Gastroesophageal sphincter (tissue), 4 donors: Measurements from ENCODE around the gene HMGCS1. TPM values are rescaled to one million over a fixed set of nuclear protein-coding genes. Genes with fewer than 3 reads are reported as not detected.

Source experiments
- ATAC-seq: fragments of 150-250 bp; one replicate; pipeline ENCODE4 v1.9.1; 2016; ENCODE audit warnings: mild to moderate bottlenecking, moderate library complexity
- H3K27ac ChIP-seq, 4 donors: fragments of 200-600 bp; sonication (generic) in 3 of 4; 1 replicate in 3 of 4; 2 replicates in 1 of 4; pipeline ENCODE4 v1.5.1; 2016 to 2019
- H3K27me3 ChIP-seq: fragments of 200-600 bp; sonication (generic); one replicate; pipeline ENCODE4 v1.5.1; 2019
- H3K36me3 ChIP-seq, 2 donors: fragments of 200-600 bp; sonication (generic); one replicate each; pipeline ENCODE4 v1.5.1; 2019; ENCODE audit warnings: control low read depth in 1 of 2
- H3K4me1 ChIP-seq, 3 donors: fragments of 200-600 bp; sonication (generic); 1 replicate in 2 of 3; 2 replicates in 1 of 3; pipeline ENCODE4 v1.5.1; 2016 to 2019; ENCODE audit warnings: control low read depth in 2 of 3
- H3K4me3 ChIP-seq, 2 donors: fragments of 200-600 bp; sonication (generic); one replicate each; pipeline ENCODE4 v1.5.1; 2019; ENCODE audit warnings: mild to moderate bottlenecking in 1 of 2, moderate library complexity in 1 of 2
- H3K9me3 ChIP-seq, 3 donors: fragments of 200-600 bp; sonication (generic); one replicate each; pipeline ENCODE4 v1.5.1; 2017 to 2019; ENCODE audit warnings: control low read depth in 2 of 3
- CTCF ChIP-seq, 4 experiments: fragments of 200-600 bp in 2 of 4; fragments of 450-650 bp in 2 of 4; sonication (generic) in 1 of 4; IDR thresholded peaks; one replicate each; pipeline ENCODE4 v1.5.1; 2017 to 2019; ENCODE audit warnings: antibody characterized with exemption in 4 of 4, mild to moderate bottlenecking in 2 of 4, moderate library complexity in 2 of 4
- EP300 ChIP-seq: sonication (generic); formaldehyde crosslinking; IDR thresholded peaks from one replicate; pipeline ENCODE4 v1.6.1; 2017; ENCODE audit warnings: antibody characterized with exemption, mild to moderate bottlenecking
- POLR2A ChIP-seq, 2 donors: fragments of 450-650 bp; IDR thresholded peaks; one replicate each; pipeline ENCODE4 v1.6.1; 2017; ENCODE audit warnings: antibody characterized with exemption in 2 of 2, mild to moderate bottlenecking in 2 of 2, moderate library complexity in 1 of 2
- POLR2AphosphoS5 ChIP-seq: sonication (generic); formaldehyde crosslinking; IDR thresholded peaks from one replicate; pipeline ENCODE4 v1.6.1; 2017; ENCODE audit warnings: antibody characterized with exemption
- WGBS, 2 donors: methylation state at CpG; one replicate each; pipeline ENCODE4 v1.1.5; 2018; ENCODE audit warnings: low coverage in 1 of 2; 5-methylcytosine and 5-hydroxymethylcytosine counted together
- total RNA-seq, 4 donors: library from RNA; depleted of rRNA; stranded (reverse); fragments of >200 nt; gene quantifications; one replicate each; pipeline ENCODE4 v1.1.0, GENCODE V29; 2016

The HMGCS1 gene
- total RNA-seq, 4 donors from 2014 or later = 12.2 to 22.6 (median 14.9) TPM

- WGBS, 2 donors = 69 to 75% methylated on average over 1 to 2 of the region's 2 CpGs
Observed at GRCh38 chr5:43357067-43357466, 43.9 kb upstream of the HMGCS1 start.

GRCh38 chr5:43354774-43355173 lies 41.6 kb upstream of the HMGCS1 start:
- no peak overlapping the region for H3K4me3 ChIP-seq
- peaks cover 0 to 4% (median 0%) of the 10 kb centered on the region in 3 donors for H3K9me3 ChIP-seq
- no peak overlapping the region for H3K27ac ChIP-seq
- H3K36me3 ChIP-seq = no peaks in the 10 kb centered on the region
- H3K27me3 ChIP-seq = no peaks in the 10 kb centered on the region
- H3K4me1 ChIP-seq = peaks cover 0 to 10% (median 2%) of the 10 kb centered on the region in 3 donors
- WGBS, 2 donors = 93 to 94% methylated on average over 3 of the region's 3 CpGs
- no peak for TF ChIP-seq POLR2AphosphoS5
- no peak for TF ChIP-seq EP300
- TF ChIP-seq POLR2A (IDR thresholded peaks at IDR 0.05) = no peak
- TF ChIP-seq CTCF (IDR thresholded peaks at IDR 0.05) = no peak
- ATAC-seq = no peak

More at GRCh38 chr5:43357067-43357466, 43.9 kb upstream of the HMGCS1 start:
- Histone ChIP-seq H3K4me1 (peaks cover 0 to 10% (median 2%) of the 10 kb centered on the region in 3 donors), H3K4me3 (no peak overlapping the region), H3K36me3 (no peaks in the 10 kb centered on the region), H3K27ac (no peak overlapping the region), H3K27me3 (no peaks in the 10 kb centered on the region), H3K9me3 (peaks cover 0 to 12% (median 0%) of the 10 kb centered on the region in 3 donors)
- no peak for TF ChIP-seq POLR2AphosphoS5
- no peak for TF ChIP-seq CTCF (IDR thresholded peaks at IDR 0.05)
- TF ChIP-seq POLR2A (IDR thresholded peaks at IDR 0.05) = no peak
- no peak for TF ChIP-seq EP300
- ATAC-seq = no peak

- Histone ChIP-seq H3K4me3 (no peak overlapping the region), H3K36me3 (no peaks in the 10 kb centered on the region), H3K27me3 (no peaks in the 10 kb centered on the region), H3K9me3 (no peaks in the 10 kb centered on the region), H3K4me1 (peaks cover 0 to 6% (median 2%) of the 10 kb centered on the region in 3 donors), H3K27ac (no peak overlapping the region)
- TF ChIP-seq POLR2AphosphoS5 = no peak
- TF ChIP-seq POLR2A (IDR thresholded peaks at IDR 0.05) = no peak
- no peak for TF ChIP-seq CTCF (IDR thresholded peaks at IDR 0.05)
- no peak for TF ChIP-seq EP300
- 92 to 100% methylated on average over 1 of the region's 1 CpG for WGBS, 2 donors
- ATAC-seq = no peak
Observed at GRCh38 chr5:43353668-43354067, 40.5 kb upstream of the HMGCS1 start.

- WGBS, 2 donors = 66 to 69% methylated on average over 2 of the region's 2 CpGs
- H3K4me1 ChIP-seq = peaks cover 0 to 2% (median 0%) of the 10 kb centered on the region in 3 donors
- H3K4me3 ChIP-seq = no peak overlapping the region
- TF ChIP-seq EP300 = no peak
- no peaks in the 10 kb centered on the region for H3K27me3 ChIP-seq
- no peaks in the 10 kb centered on the region for H3K36me3 ChIP-seq
- H3K27ac ChIP-seq = no peak overlapping the region
- H3K9me3 ChIP-seq = no peaks in the 10 kb centered on the region
- no peak for ATAC-seq
Observed at GRCh38 chr5:43352915-43353314, 39.7 kb upstream of the HMGCS1 start.

- TF ChIP-seq POLR2AphosphoS5 = no peak
- no peak for TF ChIP-seq CTCF (IDR thresholded peaks at IDR 0.05)
- TF ChIP-seq POLR2A (IDR thresholded peaks at IDR 0.05) = no peak
- no peak for TF ChIP-seq EP300
- Histone ChIP-seq H3K27ac (no peak overlapping the region), H3K27me3 (no peaks in the 10 kb centered on the region), H3K36me3 (no peaks in the 10 kb centered on the region), H3K4me1 (peaks cover 0 to 2% (median 0%) of the 10 kb centered on the region in 3 donors), H3K4me3 (no peak overlapping the region), H3K9me3 (no peaks in the 10 kb centered on the region)
- WGBS, 2 donors = 53 to 74% methylated on average over 3 of the region's 3 CpGs
- ATAC-seq = no peak
Observed at GRCh38 chr5:43352131-43352530, 38.9 kb upstream of the HMGCS1 start.
